RWPE2 (cell line): ENCODE results near the gene ZBTB46.

Source experiments
- ATAC-seq: fragments of 200-7000 bp; cut with Tn5 transposase; 3 replicates; pipeline ENCODE4 v1.9.1; 2021; ENCODE audit warnings: low read depth
- DNase-seq: peaks from one replicate; pipeline ENCODE4 v3.0.0-alpha.2; 2020; ENCODE audit warnings: low spot score
- H3K27ac ChIP-seq: fragments of 450-650 bp; 2 replicates; pipeline ENCODE4 v1.5.1; 2017; ENCODE audit warnings: mild to moderate bottlenecking; ENCODE audit not compliant: poor library complexity, severe bottlenecking
- H3K27me3 ChIP-seq: fragments of 250-450 bp; sonication (Bioruptor Pico); 2 replicates; pipeline ENCODE4 v1.5.1; 2021; ENCODE audit warnings: mild to moderate bottlenecking, moderate library complexity; ENCODE audit not compliant: insufficient read depth, poor library complexity, severe bottlenecking
- H3K36me3 ChIP-seq: fragments of 250-450 bp; sonication (Bioruptor Pico); 2 replicates; pipeline ENCODE4 v1.5.1; 2020; ENCODE audit warnings: low read depth, mild to moderate bottlenecking, moderate library complexity
- H3K4me1 ChIP-seq: fragments of 250-450 bp; sonication (Bioruptor Pico); 2 replicates; pipeline ENCODE4 v1.5.1; 2021; ENCODE audit warnings: mild to moderate bottlenecking, moderate library complexity; ENCODE audit not compliant: insufficient read depth, poor library complexity, severe bottlenecking
- H3K4me3 ChIP-seq: fragments of 250-450 bp; sonication (Bioruptor Pico); 2 replicates; pipeline ENCODE4 v1.5.1; 2021; ENCODE audit warnings: mild to moderate bottlenecking, moderate library complexity; ENCODE audit not compliant: severe bottlenecking
- H3K9me3 ChIP-seq: fragments of 250-450 bp; sonication (Bioruptor Pico); 2 replicates; pipeline ENCODE4 v1.5.1; 2021; ENCODE audit warnings: mild to moderate bottlenecking, moderate library complexity; ENCODE audit not compliant: severe bottlenecking
- TF ChIP-seq, protein P1 (sequence below): fragments of 450-650 bp; IDR thresholded peaks from one replicate; pipeline ENCODE4 v1.5.1; 2017; ENCODE audit warnings: mild to moderate bottlenecking, moderate library complexity; ENCODE audit not compliant: poor library complexity, severe bottlenecking

ZBTB46 gene

DNA sequence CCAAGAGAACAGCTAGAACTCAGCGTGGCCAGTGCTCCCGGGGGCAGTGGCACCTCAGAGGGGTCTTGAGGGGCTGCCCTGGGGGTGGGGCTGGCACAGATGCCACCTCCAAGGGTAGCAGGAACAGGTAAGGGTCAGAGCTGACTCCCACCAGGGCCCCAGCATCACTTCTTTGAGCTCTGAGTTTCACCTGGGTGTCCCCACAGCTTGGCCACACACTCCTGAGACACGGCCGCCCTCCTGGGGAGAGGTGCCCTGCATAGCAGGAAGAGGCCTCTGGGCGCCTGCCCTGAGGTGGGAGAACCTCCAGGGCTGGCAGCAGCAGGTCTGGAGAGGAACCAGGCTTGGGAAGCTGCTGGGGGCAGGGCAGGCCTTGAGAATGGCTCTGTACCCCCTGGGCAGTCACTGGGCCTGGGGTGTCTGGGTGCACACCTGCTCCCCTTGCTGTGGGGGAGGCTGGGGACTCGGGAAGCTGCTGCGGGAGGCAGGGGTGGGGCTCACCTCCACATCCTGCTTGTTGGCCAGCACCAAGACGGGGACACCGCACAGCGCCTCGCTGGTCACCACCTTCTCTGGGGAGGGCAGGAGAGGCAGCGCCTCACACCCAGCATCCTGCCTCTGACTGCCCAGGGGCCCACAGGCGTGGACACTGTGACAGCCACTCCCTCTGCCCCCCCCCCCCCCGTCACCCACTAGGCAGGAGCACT, 129.6 kb downstream of the ZBTB46 start:
- DNase-seq (peak; percentile 88), ATAC-seq (no peak)
- Histone ChIP-seq H3K4me3 (no peak overlapping the region), H3K4me1 (peaks cover 31% of the 10 kb centered on the region), H3K27me3 (no peaks in the 10 kb centered on the region), H3K9me3 (no peaks in the 10 kb centered on the region), H3K36me3 (peaks cover 52% of the 10 kb centered on the region), H3K27ac (peak overlapping the region; percentile 96)
- TF ChIP-seq, protein P1, sequence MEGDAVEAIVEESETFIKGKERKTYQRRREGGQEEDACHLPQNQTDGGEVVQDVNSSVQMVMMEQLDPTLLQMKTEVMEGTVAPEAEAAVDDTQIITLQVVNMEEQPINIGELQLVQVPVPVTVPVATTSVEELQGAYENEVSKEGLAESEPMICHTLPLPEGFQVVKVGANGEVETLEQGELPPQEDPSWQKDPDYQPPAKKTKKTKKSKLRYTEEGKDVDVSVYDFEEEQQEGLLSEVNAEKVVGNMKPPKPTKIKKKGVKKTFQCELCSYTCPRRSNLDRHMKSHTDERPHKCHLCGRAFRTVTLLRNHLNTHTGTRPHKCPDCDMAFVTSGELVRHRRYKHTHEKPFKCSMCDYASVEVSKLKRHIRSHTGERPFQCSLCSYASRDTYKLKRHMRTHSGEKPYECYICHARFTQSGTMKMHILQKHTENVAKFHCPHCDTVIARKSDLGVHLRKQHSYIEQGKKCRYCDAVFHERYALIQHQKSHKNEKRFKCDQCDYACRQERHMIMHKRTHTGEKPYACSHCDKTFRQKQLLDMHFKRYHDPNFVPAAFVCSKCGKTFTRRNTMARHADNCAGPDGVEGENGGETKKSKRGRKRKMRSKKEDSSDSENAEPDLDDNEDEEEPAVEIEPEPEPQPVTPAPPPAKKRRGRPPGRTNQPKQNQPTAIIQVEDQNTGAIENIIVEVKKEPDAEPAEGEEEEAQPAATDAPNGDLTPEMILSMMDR = no peak

DNA sequence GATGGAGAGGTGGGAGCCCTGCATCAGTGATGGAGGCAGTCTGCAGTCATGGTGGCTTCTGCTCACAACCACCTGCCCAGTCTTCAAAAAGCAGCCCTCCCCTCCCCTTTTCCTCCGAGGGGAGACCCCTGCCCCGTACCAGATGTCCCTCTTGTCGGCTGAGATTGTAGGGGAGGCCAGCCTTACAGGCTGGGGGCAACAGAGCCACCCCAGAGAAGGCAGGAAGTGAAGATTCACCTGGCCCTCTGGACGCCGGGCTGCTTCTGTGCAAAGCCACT, 130.1 kb downstream of the ZBTB46 start:
- TF ChIP-seq, protein P1 = no peak
- Histone ChIP-seq H3K4me1 (peaks cover 29% of the 10 kb centered on the region), H3K4me3 (no peak overlapping the region), H3K9me3 (no peaks in the 10 kb centered on the region), H3K27ac (peak overlapping the region; percentile 96), H3K27me3 (no peaks in the 10 kb centered on the region), H3K36me3 (peaks cover 49% of the 10 kb centered on the region)
- ATAC-seq (no peak), DNase-seq (no peak)

DNA sequence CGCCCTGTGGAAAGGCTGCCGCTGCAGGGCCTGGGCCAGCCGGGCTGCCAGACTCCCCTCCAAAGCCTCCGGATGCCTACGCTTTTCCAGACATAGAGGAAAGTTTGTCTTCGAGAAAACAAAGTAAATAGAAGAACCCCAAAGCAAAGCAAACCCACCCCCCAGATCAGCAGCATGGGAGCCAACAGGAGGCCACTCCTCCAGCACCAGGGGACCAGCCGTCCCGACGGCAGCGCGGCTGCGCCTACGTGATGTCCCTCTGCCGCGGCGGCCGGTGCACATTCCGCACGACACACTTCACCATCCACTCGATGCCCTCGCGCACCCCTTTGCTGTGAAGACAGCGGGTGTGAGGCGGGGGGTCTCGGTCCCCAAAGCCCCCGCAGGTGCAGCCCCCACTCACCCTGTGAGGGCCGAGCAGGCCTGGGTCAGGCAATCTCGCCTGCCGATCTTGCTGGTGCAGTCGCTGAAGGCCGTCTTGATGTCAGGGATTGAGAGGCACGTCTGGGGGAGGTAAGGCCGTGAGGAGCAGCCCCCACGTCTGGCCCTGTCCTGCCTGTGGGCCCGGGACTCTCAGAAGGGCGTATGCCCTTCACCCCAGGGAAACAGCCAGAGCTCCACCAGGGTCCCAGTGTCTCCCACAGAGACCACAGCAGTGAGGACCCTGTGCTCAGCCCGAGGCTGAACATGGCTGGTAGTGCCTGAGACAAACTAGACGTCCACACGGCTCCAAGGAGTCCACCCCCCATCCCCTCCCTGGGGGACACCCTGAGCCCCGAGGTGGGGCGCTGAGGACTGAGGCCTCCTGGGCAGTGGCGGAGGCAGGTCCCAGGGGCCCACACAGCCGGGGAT, 130.6 kb downstream of the ZBTB46 start:
- DNase-seq = peak; percentile 88
- TF ChIP-seq, protein P1 = no peak
- Histone ChIP-seq H3K27me3 (no peaks in the 10 kb centered on the region), H3K27ac (peak overlapping the region; percentile 96), H3K4me3 (no peak overlapping the region), H3K36me3 (peaks cover 47% of the 10 kb centered on the region), H3K4me1 (peaks cover 32% of the 10 kb centered on the region), H3K9me3 (no peaks in the 10 kb centered on the region)
- ATAC-seq = no peak

DNA sequence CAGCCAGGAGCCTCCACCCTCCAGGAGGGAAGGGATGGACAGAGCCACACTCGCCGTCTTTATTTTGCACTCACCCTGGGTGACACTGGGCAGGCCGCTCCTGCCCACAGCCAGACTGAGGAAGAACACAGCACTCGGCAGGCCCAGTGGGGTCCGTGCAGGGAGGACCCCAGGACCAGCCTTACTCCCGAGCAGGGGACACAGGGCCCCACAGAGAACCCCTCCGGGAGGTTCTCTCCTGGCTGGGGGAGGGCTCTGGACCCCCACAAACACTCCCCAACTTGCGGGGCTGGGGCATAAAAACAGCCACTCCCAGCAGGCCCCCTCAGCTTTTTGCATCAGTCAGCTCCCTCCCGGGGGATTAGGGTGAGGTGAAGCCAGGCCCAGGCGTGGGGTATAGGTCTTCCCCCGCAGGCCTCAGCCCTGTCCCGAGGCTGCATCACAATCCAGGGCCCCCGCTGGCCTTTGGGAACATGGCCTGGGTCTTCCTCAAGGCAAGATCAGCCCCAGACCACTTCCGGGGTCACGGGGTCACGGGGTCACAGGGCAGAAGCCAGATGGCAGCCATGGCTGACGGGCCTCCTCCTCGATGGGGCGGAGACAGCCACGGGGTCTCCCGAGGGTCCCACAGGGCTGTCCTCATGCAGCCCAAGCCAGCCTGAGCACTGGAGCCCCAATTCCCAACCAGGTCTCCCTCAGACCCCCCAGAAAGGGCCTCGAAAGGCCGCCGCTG, 131.4 kb downstream of the ZBTB46 start:
- ATAC-seq (no peak), DNase-seq (peak; percentile 85)
- TF ChIP-seq, protein P1 = no peak
- H3K9me3 ChIP-seq = no peaks in the 10 kb centered on the region
- H3K4me3 ChIP-seq = no peak overlapping the region
- H3K27me3 ChIP-seq = no peaks in the 10 kb centered on the region
- H3K27ac ChIP-seq = peak overlapping the region; percentile 96
- peaks cover 32% of the 10 kb centered on the region for H3K4me1 ChIP-seq
- peaks cover 44% of the 10 kb centered on the region for H3K36me3 ChIP-seq
